Natural killer cell treated with Interleukin-12 subunit alpha and Interleukin-12 subunit beta and Interleukin-15 and Interleukin-18, amount 100 ng/mL, for 72 hours (primary cell): ENCODE data around the gene NLRP9. TPM values are rescaled to one million over a fixed set of nuclear protein-coding genes. Genes with fewer than 3 reads are reported as not detected.

Experiments used
- ATAC-seq, 2 donors: fragments of 150-1000 bp; cut with Tn5 transposase in 1 of 2; sonication (Bioruptor Pico), chemical (Tn5 transposase) in 1 of 2; 2 replicates each; pipeline ENCODE4 v1.10.0; 2021
- DNase-seq: peaks from one replicate; pipeline ENCODE4 v3.0.0; 2022; ENCODE audit warnings: low spot score
- H3K27ac Mint-ChIP-seq, 2 donors: 1 replicate in 1 of 2; 2 replicates in 1 of 2; pipeline ENCODE4 v1.8.0; 2022; ENCODE audit warnings: mixed read lengths in 2 of 2, mild to moderate bottlenecking in 1 of 2, moderate library complexity in 1 of 2
- H3K27me3 Mint-ChIP-seq, 2 donors: 1 replicate in 1 of 2; 2 replicates in 1 of 2; pipeline ENCODE4 v1.8.0; 2022; ENCODE audit warnings: mixed read lengths in 2 of 2
- H3K36me3 Mint-ChIP-seq: one replicate; pipeline ENCODE4 v1.8.0; 2022; ENCODE audit warnings: mixed read lengths
- H3K4me1 Mint-ChIP-seq, 2 donors: 1 replicate in 1 of 2; 2 replicates in 1 of 2; pipeline ENCODE4 v1.8.0; 2022; ENCODE audit warnings: low read depth in 2 of 2, mixed read lengths in 2 of 2, mild to moderate bottlenecking in 1 of 2
- H3K4me3 Mint-ChIP-seq: one replicate; pipeline ENCODE4 v1.8.0; 2022; ENCODE audit warnings: mixed read lengths
- H3K9me3 Mint-ChIP-seq: 2 replicates; pipeline ENCODE4 v1.8.0; 2022; ENCODE audit warnings: mixed read lengths
- total RNA-seq, 2 donors: library from RNA; stranded (reverse); gene quantifications; one replicate each; pipeline ENCODE4 v1.2.3, GENCODE V29; 2022

Gene NLRP9
- total RNA-seq, 2 donors from 2014 or later: not detected

DNA sequence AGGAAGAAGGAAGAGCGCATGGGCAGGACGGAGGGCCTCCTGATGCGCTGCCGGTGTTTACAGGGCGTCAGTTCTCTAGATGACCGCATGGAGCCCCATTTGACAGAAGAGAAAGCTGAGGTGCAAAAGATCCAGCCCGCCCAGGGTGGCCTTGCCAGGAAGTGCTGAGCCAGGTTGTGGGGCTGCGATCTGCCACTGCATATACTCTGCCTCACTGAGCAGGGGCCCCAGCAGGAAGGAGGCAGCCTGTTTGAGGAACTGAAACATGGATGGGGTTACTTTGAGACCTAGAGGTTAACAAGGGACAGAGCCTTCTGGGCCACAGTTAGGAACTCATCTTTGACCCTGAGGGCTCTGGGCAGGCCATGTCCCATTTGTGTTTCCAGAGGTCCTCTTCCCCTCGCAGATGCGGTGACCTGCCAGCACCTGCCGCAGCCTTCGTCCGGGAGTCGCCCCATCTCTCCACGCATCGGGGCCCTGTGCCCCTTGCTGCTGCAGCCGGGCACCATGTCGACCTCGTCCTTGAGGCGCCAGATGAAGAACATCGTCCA is 60.0 kb downstream of the NLRP9 start:
- peaks cover 48 to 49% of the 10 kb centered on the region in 2 donors for H3K4me1 Mint-ChIP-seq
- peaks cover 19% of the 10 kb centered on the region for H3K36me3 Mint-ChIP-seq
- H3K27me3 Mint-ChIP-seq: no peaks in the 10 kb centered on the region
- H3K9me3 Mint-ChIP-seq: no peaks in the 10 kb centered on the region
- peak overlapping the region in 1 of 2 donors; percentile 87 for H3K27ac Mint-ChIP-seq
- ATAC-seq (no peak), DNase-seq (no peak)
- peak overlapping the region; percentile 93 for H3K4me3 Mint-ChIP-seq

DNA sequence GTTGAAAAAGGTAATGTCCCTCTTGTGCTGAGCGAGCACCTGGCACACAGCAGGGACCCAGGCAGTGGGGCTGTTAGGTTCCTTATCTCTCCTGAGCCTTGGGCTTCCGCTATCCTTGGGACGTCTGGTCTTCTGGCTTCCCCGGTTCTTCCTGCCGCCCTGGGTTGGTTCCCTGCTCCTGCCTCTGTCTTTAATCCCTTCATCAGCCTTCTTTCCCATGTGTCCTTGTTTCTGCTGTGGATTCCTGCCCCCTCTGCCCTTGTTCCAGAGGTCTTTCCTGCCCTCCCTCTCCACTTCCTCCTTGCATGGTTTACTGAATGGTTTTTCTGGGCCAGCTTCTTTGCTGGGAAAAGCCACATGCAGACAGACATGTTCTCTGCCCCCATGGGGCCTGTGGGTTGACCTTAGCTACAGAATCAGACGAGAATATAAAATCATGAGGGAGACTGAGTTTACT is 60.6 kb downstream of the NLRP9 start:
- H3K36me3 Mint-ChIP-seq: peaks cover 19% of the 10 kb centered on the region
- no peaks in the 10 kb centered on the region for H3K9me3 Mint-ChIP-seq
- DNase-seq (no peak), ATAC-seq (no peak)
- no peaks in the 10 kb centered on the region for H3K27me3 Mint-ChIP-seq
- peak overlapping the region; percentile 93 for H3K4me3 Mint-ChIP-seq
- peak overlapping the region in 1 of 2 donors; percentile 87 for H3K27ac Mint-ChIP-seq
- peaks cover 48 to 51% of the 10 kb centered on the region in 2 donors for H3K4me1 Mint-ChIP-seq

DNA sequence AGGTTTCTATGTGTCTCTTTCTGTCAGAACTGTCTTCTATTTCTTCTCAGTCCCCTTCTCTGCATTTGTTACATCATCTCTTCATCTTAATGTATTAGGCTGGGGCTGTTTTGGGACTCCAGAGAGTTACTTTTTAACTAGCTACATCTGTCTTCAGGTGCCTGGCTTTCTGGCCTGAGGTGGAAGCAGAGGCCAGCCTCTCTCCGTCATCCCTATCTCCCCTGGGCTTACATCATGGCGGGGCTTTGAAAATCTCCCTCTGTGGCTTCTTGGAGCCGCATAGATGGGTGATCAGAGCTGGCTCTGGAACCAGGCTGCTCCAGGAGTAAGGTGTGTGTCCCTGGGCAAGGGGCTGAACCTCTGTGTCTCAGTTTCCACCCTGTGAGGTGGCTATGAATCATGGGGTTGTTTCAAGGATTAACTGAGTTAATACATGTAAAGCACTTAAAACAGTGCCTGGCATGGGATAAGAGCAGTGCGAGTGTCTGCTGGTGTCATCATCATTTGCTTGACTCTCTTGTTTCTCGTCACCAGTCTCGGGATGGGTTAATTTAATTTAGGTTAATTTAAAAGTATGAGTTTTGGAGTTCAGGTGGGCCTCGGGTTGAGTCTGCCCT is 61.2 kb downstream of the NLRP9 start:
- no peaks in the 10 kb centered on the region for H3K9me3 Mint-ChIP-seq
- peaks cover 51 to 55% of the 10 kb centered on the region in 2 donors for H3K4me1 Mint-ChIP-seq
- DNase-seq (no peak), ATAC-seq (no peak)
- peak overlapping the region; percentile 93 for H3K4me3 Mint-ChIP-seq
- no peaks in the 10 kb centered on the region for H3K27me3 Mint-ChIP-seq
- H3K27ac Mint-ChIP-seq: peak overlapping the region; percentile 74 to 87
- H3K36me3 Mint-ChIP-seq: peaks cover 23% of the 10 kb centered on the region

DNA sequence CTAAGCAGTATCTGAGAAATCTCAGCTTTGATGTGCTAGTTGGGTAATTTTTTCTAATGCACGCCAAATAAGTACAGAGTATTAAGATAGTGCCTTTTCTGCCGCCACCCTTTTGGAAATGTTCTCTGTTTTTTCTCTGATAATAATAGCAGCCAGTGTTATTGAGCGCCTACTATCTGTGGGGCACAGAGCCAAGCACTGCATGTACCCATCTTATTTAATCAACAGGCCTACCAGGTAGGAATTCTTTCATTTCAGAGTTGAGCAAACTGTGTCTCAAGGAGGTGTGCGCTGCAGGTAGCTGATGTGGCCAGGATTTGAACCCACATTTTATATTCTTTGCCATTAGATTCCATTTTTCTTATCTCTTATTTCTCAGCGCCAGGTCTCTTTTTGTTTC is 61.8 kb downstream of the NLRP9 start:
- DNase-seq (no peak), ATAC-seq (no peak)
- peak overlapping the region; percentile 93 for H3K4me3 Mint-ChIP-seq
- H3K27me3 Mint-ChIP-seq: no peaks in the 10 kb centered on the region
- H3K36me3 Mint-ChIP-seq: peaks cover 23% of the 10 kb centered on the region
- peaks cover 53 to 55% of the 10 kb centered on the region in 2 donors for H3K4me1 Mint-ChIP-seq
- H3K27ac Mint-ChIP-seq: peak overlapping the region; percentile 74 to 87
- H3K9me3 Mint-ChIP-seq: no peaks in the 10 kb centered on the region

DNA sequence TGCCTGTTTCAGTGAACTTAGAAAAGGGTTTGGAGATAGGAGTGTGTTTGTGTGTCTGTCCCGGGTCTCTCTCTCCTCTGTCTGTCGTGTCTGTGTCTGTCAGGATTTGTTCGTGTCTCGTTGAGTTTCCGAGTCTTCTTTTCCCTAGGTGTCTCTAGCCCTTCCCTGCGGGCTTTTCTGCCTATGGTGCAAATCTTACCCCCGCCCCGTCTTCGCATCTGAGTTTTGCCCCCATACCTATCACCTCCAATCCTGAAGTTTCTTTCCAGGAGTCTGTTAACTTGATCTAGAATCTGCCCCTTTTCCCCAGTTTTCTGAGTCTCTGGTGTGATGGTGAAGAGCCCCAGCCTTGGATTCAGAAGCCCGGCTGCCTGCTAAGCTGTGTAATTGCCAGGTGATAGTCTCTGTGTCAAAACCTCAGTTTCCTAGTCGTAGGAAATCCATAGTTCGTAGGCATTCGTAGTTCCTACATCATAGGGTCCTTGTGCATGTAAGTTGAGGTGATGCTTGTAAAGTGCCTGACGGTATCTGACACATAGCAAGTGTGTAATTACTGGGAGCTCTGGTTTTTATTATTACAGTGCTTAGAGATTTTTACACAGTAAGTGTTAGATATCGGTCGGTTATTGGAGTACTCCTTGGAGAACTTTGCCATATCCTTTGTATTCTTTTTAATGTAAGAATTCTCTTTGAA is 62.4 kb downstream of the NLRP9 start:
- Mint-ChIP-seq H3K4me3 (peak overlapping the region; percentile 93), H3K27me3 (no peaks in the 10 kb centered on the region), H3K36me3 (peaks cover 23% of the 10 kb centered on the region), H3K9me3 (no peaks in the 10 kb centered on the region), H3K4me1 (peaks cover 58 to 61% of the 10 kb centered on the region in 2 donors), H3K27ac (peak overlapping the region; percentile 74 to 87)
- DNase-seq (no peak), ATAC-seq (no peak)

DNA sequence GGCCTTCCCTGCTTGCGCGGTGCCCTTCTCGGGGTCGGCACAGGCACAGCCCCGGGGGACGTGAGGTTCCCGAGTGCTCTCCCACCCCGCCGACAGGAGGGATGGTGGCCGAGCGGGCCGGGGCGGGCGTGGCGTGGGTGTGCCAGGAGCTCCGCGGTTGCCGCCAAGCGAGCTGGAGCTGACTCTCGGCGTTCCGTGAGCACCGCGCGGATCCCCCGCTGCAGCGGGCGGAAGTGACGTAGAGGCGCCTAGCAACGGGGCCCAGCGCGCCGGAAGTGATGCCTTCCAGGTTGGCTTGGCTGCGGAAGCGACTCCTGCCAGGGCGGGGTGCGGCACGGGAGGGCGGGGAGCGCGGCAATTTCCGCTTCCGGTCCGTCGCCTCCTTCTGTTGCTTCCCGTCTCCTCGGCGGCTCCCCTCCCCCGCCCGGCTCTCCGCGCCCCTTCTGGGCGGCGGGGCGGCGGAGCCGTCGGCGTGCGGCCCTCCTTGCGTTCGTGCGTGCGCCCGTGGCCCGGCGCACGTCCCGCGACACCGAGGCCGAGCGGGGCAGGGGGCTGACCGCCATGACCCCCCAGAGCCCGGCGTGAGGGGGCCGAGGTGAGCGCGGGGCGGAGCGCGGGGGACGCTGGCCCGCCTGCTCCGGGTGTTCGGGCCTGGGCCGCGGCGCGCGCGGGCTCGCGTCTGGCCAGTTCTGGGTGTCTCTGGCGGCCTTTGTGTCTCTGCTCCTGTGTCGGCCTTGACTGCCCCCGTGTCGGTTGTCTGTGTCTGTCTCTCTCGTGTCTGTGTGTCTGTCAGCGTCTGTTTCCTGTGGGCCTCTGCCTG is 63.2 kb downstream of the NLRP9 start, which contains the start of gene EPN1:
Gene EPN1, plus strand, starts transcription at position 386 of the 820 bp plus-strand sequence. CDS start 3,402 bp downstream, outside the sequence.
- Mint-ChIP-seq H3K4me3 (peak within 1 kb of the TSS; percentile 93), H3K27ac (peak within 1 kb of the TSS; percentile 74 to 87), H3K27me3 (no peaks in the 10 kb centered on the region), H3K4me1 (peaks cover 62 to 63% of the 10 kb centered on the region in 2 donors), H3K36me3 (peaks cover 23% of the 10 kb centered on the region), H3K9me3 (no peaks in the 10 kb centered on the region)
- peak; percentile 98 for DNase-seq
- peak; percentile 95 to 97 for ATAC-seq

DNA sequence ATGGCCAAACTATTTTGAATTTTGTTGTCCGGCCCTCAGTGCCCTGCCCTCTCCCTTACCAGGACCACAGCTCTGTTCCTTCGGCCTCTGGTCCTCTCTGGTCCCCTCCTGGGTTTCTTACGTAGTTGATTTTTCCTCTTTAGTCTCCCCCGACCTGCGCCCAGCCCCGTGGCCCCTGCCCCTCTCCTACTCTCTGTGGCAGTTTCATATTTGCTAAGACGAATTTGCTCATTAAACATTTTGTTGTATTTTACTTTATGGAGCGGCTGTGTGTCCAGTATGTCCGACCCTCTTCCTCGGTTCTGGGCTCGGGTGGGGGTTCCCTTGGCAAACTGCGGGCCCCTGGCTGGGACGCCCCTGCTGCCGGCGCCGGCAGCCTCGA is 63.8 kb downstream of the NLRP9 start:
- H3K27me3 Mint-ChIP-seq: no peaks in the 10 kb centered on the region
- H3K9me3 Mint-ChIP-seq: no peaks in the 10 kb centered on the region
- H3K4me3 Mint-ChIP-seq: peak overlapping the region; percentile 62
- no peak for ATAC-seq
- H3K27ac Mint-ChIP-seq: peak overlapping the region; percentile 31 to 45
- peaks cover 23% of the 10 kb centered on the region for H3K36me3 Mint-ChIP-seq
- no peak for DNase-seq
- H3K4me1 Mint-ChIP-seq: peaks cover 57 to 58% of the 10 kb centered on the region in 2 donors

DNA sequence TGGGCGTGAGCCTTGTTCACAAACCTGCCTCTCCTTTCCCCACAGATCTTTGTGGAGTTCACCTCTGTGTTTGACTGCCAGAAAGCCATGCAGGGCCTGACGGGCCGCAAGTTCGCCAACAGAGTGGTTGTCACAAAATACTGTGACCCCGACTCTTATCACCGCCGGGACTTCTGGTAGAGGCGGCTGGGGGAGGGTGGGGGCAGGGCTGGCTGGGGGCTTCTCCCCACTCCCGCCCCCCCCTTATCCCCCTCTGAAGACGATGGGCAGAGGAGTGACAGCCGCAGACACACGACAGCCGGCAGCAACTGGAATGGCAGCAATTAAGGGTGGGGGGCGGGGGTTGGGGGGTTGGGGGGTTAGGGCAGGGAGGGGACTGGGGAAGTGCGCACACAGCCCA is 64.3 kb downstream of the NLRP9 start:
- ATAC-seq (no peak), DNase-seq (no peak)
- H3K4me1 Mint-ChIP-seq: peaks cover 51 to 52% of the 10 kb centered on the region in 2 donors
- no peaks in the 10 kb centered on the region for H3K9me3 Mint-ChIP-seq
- peaks cover 23% of the 10 kb centered on the region for H3K36me3 Mint-ChIP-seq
- no peaks in the 10 kb centered on the region for H3K27me3 Mint-ChIP-seq
- H3K27ac Mint-ChIP-seq: peak overlapping the region; percentile 31 to 33
- H3K4me3 Mint-ChIP-seq: no peak overlapping the region

DNA sequence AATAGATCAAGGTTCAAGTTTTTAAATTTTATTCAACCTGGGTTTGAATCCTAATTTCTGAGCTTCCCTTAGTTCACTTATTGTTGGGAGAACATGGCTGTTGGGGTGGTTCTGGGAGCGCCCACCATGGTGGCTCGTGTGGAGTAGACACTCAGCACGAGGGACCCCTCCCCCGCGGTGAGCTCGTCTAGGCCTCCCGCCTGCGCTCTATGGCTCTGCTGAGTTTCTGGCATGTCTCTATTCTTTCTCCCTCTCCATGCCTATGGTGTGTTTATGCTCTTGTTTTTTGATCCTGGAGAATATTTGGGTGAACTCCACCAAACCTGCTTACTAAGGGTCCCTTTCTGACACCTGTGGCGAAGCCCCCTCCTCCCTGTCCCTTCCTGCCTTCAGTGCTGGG is 64.7 kb downstream of the NLRP9 start:
- H3K27me3 Mint-ChIP-seq: no peaks in the 10 kb centered on the region
- ATAC-seq (no peak), DNase-seq (no peak)
- no peaks in the 10 kb centered on the region for H3K9me3 Mint-ChIP-seq
- H3K4me1 Mint-ChIP-seq: peaks cover 49 to 51% of the 10 kb centered on the region in 2 donors
- H3K4me3 Mint-ChIP-seq: no peak overlapping the region
- peaks cover 23% of the 10 kb centered on the region for H3K36me3 Mint-ChIP-seq
- peak overlapping the region in 1 of 2 donors; percentile 33 for H3K27ac Mint-ChIP-seq

DNA sequence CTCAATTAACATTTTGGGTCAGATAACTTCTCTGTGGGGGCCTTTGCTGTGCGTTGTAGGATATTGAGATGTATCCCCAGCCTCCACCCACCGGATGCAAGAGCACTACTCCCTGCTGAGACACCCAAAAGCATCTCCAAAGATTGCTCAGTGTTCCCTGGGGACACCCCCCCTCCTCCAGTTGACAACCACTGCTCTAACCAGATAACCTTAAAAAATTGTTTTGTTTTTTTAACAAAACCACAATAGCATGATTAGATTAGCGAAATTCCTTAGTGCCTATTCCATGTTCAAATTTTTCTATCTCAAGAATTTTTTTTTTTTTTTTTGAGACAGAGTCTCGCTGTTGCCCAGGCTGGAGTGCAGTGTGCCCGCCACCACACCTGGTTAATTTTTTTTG is 65.8 kb downstream of the NLRP9 start:
- no peak for ATAC-seq
- DNase-seq: no peak
- H3K27me3 Mint-ChIP-seq: no peaks in the 10 kb centered on the region
- H3K27ac Mint-ChIP-seq: no peak overlapping the region
- H3K9me3 Mint-ChIP-seq: no peaks in the 10 kb centered on the region
- H3K4me1 Mint-ChIP-seq: peaks cover 40 to 44% of the 10 kb centered on the region in 2 donors
- peaks cover 18% of the 10 kb centered on the region for H3K36me3 Mint-ChIP-seq
- no peak overlapping the region for H3K4me3 Mint-ChIP-seq

DNA sequence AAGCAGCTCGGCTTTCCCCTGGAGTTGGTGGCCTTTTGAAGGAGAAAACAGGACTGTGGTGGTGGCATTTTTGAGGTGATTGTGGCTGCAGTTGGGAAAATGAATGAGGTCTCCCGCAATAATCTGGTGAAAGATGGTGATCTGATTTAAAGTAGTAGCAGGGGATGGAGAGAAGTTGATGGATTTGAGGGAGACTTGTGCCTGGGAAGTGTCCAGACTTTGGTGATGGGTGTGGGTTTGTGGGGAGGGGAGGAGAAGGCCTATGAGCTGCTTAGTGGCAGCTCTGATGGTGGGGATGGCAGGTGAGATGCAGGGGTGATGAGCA is 67.2 kb downstream of the NLRP9 start:
- H3K9me3 Mint-ChIP-seq: no peaks in the 10 kb centered on the region
- no peak overlapping the region for H3K4me3 Mint-ChIP-seq
- peaks cover 31 to 32% of the 10 kb centered on the region in 2 donors for H3K4me1 Mint-ChIP-seq
- no peak for DNase-seq
- ATAC-seq: no peak
- H3K27me3 Mint-ChIP-seq: no peaks in the 10 kb centered on the region
- H3K27ac Mint-ChIP-seq: peak overlapping the region in 1 of 2 donors; percentile 33
- peaks cover 12% of the 10 kb centered on the region for H3K36me3 Mint-ChIP-seq

DNA sequence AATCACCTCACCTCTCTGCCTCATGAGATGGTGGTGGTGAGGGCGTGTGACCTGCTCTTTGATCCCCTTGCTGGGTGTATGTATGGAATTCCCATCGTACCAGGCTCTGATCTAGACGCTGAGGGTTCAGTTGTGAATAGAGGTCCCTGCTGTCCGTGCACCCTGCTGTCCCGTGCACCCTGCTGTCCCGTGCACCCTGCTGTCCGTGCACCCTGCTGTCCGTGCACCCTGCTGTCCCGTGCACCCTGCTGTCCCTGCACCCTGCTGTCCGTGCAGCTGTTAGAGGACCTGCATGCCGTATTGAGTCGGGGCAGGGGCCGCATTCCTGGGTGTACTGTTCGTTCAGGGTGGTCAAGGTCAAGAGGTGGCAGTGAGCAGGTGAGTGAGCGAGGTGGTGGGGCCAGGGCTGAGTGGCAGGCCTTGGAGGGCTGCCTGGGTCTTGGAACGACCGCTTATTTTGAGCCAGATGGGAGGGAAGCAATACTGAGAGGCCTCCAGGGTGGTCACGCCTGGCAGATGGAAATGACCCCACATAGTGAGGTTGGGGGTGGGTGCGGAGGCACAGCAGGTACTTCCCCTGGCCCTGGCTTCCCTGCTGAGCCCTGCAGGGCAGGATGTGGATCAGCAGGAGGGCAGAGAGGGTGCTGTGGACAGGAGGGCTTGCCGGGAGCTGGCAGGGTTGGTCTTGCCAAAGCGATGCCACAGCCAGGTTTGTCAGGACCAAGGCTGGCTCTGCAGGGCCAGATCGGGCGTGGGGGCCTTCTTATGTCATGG is 67.7 kb downstream of the NLRP9 start:
- DNase-seq: no peak
- no peak for ATAC-seq
- peak overlapping the region in 1 of 2 donors; percentile 33 for H3K27ac Mint-ChIP-seq

More for the DNA sequence above, 67.7 kb downstream of the NLRP9 start:
- H3K4me1 Mint-ChIP-seq: peaks cover 26% of the 10 kb centered on the region in 2 donors
- H3K4me3 Mint-ChIP-seq: no peak overlapping the region
- H3K36me3 Mint-ChIP-seq: peaks cover 6% of the 10 kb centered on the region
- no peaks in the 10 kb centered on the region for H3K9me3 Mint-ChIP-seq
- no peaks in the 10 kb centered on the region for H3K27me3 Mint-ChIP-seq
